RWPE2 (cell line): ENCODE data around the gene MYBBP1A.

Experiments
- ATAC-seq: fragments of 200-7000 bp; cut with Tn5 transposase; 3 replicates; pipeline ENCODE4 v1.9.1; 2021; ENCODE audit warnings: low read depth
- DNase-seq: peaks from one replicate; pipeline ENCODE4 v3.0.0-alpha.2; 2020; ENCODE audit warnings: low spot score
- H3K27ac ChIP-seq: fragments of 450-650 bp; 2 replicates; pipeline ENCODE4 v1.5.1; 2017; ENCODE audit warnings: mild to moderate bottlenecking; ENCODE audit not compliant: poor library complexity, severe bottlenecking
- H3K27me3 ChIP-seq: fragments of 250-450 bp; sonication (Bioruptor Pico); 2 replicates; pipeline ENCODE4 v1.5.1; 2021; ENCODE audit warnings: mild to moderate bottlenecking, moderate library complexity; ENCODE audit not compliant: insufficient read depth, poor library complexity, severe bottlenecking
- H3K36me3 ChIP-seq: fragments of 250-450 bp; sonication (Bioruptor Pico); 2 replicates; pipeline ENCODE4 v1.5.1; 2020; ENCODE audit warnings: low read depth, mild to moderate bottlenecking, moderate library complexity
- H3K4me1 ChIP-seq: fragments of 250-450 bp; sonication (Bioruptor Pico); 2 replicates; pipeline ENCODE4 v1.5.1; 2021; ENCODE audit warnings: mild to moderate bottlenecking, moderate library complexity; ENCODE audit not compliant: insufficient read depth, poor library complexity, severe bottlenecking
- H3K4me3 ChIP-seq: fragments of 250-450 bp; sonication (Bioruptor Pico); 2 replicates; pipeline ENCODE4 v1.5.1; 2021; ENCODE audit warnings: mild to moderate bottlenecking, moderate library complexity; ENCODE audit not compliant: severe bottlenecking
- H3K9me3 ChIP-seq: fragments of 250-450 bp; sonication (Bioruptor Pico); 2 replicates; pipeline ENCODE4 v1.5.1; 2021; ENCODE audit warnings: mild to moderate bottlenecking, moderate library complexity; ENCODE audit not compliant: severe bottlenecking
- CTCF ChIP-seq: fragments of 450-650 bp; IDR thresholded peaks from one replicate; pipeline ENCODE4 v1.5.1; 2017; ENCODE audit warnings: mild to moderate bottlenecking, moderate library complexity; ENCODE audit not compliant: poor library complexity, severe bottlenecking

The MYBBP1A gene

DNA sequence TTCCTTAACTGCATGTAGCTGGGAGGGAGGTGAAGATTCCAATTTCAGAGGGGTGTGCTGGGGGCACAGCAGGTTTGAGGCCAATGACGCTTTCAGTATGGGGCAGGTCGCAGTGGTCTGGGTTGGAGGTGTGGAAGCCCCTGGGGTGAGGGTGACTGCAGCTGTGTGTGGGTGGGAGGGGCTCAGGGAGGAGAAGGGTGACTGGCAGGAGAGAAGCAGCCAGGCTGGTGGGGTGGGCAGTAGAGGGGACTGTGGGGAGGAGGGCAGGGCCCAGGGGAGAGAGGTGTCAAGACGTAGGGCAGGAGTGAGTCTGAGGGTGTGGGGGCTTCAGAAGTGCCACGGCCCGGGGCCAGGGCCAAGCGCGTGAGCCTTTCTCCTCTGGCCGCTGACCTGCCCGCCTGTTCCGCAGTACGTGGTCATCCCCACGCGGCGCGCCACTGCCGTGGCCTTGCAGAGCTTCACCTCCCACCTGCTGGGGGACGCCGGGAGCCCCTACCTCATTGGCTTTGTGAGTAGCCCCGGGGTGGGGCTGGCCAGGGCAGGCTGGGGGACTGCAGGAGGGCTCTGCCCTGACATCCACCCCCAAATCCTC, 19.4 kb downstream of the MYBBP1A start:
- H3K36me3 ChIP-seq = peaks cover 23% of the 10 kb centered on the region
- TF ChIP-seq CTCF = no peak
- H3K27me3 ChIP-seq = no peaks in the 10 kb centered on the region
- H3K27ac ChIP-seq = no peak overlapping the region
- DNase-seq = no peak
- H3K4me1 ChIP-seq = no peaks in the 10 kb centered on the region
- H3K4me3 ChIP-seq = no peak overlapping the region
- no peak for ATAC-seq
- no peaks in the 10 kb centered on the region for H3K9me3 ChIP-seq

GRCh38 chr17:4534928-4535666, 20.1 kb downstream of the MYBBP1A start:
- no peak overlapping the region for H3K27ac ChIP-seq
- no peak for ATAC-seq

DNA sequence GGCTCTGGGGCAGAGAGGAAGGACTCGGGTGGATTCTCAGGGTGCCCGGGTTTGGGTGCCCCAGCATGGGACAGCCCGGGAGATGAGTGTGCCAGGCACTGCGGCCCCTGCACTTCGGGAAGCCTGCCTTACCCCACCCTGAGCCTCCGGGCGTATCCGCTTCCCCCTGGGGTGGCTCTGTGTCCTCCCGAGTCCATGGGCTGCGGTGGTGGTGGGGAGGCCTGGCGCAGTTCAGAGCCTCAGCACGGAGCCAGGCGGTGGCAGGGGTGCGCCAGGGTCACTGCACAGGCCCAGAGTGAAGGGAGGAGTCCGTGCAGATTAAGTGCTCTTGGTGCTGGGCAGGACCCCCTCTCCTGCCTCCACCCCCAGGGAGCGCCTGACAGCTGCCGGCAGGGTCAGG, 20.7 kb downstream of the MYBBP1A start:
- H3K9me3 ChIP-seq = no peaks in the 10 kb centered on the region
- peaks cover 12% of the 10 kb centered on the region for H3K36me3 ChIP-seq
- peak; percentile 4 for ATAC-seq
- TF ChIP-seq CTCF = no peak
- no peak for DNase-seq
- H3K4me1 ChIP-seq = no peaks in the 10 kb centered on the region
- no peak overlapping the region for H3K4me3 ChIP-seq
- no peaks in the 10 kb centered on the region for H3K27me3 ChIP-seq
- H3K27ac ChIP-seq = no peak overlapping the region

More at GRCh38 chr17:4534928-4535666, 20.1 kb downstream of the MYBBP1A start:
- no peak for TF ChIP-seq CTCF
- Histone ChIP-seq H3K9me3 (no peaks in the 10 kb centered on the region), H3K36me3 (peaks cover 17% of the 10 kb centered on the region), H3K4me3 (no peak overlapping the region), H3K27me3 (no peaks in the 10 kb centered on the region), H3K4me1 (no peaks in the 10 kb centered on the region)
- no peak for DNase-seq

DNA sequence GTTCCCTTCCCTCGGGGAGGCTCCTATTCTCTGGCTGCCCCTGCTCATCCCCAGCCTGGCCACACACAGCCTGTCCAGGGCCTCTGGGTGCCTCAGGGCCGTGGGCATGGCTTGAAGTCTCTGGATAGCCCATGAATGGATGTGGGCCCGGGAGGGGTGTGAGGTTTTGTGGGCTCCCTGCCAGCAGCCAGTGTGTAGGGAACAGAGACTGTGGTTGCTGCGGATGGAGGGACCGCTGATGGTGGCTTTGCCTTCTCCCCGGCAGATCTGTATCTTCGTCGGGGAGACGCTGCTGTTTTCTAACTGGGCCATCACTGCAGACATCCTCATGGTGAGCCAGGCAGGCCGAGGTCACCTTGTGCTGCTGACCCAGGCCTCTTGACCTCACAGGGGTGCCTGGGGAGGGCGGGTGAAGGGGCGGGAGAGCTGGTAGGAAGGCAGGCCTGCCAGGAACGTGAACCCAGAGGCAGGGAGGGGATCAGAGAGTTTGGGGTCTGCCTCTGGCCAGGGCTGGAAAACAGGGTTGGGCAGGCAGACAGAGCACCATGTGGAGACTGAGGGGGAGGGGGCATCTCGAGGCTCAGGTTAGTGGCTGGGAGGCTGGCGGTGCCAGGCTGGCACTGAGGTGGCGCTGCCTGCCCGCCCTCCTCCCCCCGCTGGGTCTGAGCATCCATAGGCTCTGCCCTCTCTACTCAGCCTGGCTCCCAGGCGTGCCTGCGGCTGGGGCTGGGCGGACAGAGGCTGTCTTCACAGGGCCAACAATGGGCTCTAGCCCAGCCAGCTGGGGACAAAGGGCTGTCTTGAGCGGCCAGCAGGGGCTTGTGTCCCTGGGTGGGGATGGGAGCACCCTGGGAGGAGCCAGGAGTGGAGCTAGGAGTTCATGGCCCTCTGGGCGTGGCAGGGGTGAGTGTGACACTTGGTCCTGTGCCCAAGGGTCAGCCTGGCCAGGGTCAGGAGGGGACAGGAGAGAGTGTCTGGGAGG, 21.4 kb downstream of the MYBBP1A start:
- ATAC-seq (peak; percentile 28), DNase-seq (no peak)
- Histone ChIP-seq H3K27ac (no peak overlapping the region), H3K36me3 (peaks cover 10% of the 10 kb centered on the region), H3K4me1 (no peaks in the 10 kb centered on the region), H3K4me3 (no peak overlapping the region), H3K27me3 (no peaks in the 10 kb centered on the region), H3K9me3 (no peaks in the 10 kb centered on the region)
- TF ChIP-seq CTCF = no peak
